Gastroesophageal sphincter (tissue), 3 donors: ENCODE measurements around the gene KCND2.

ENCODE experiments used
- EP300 ChIP-seq: sonication (generic); formaldehyde crosslinking; IDR thresholded peaks from one replicate; pipeline ENCODE4 v1.6.1; 2017; ENCODE audit warnings: antibody characterized with exemption, mild to moderate bottlenecking
- POLR2A ChIP-seq, 2 donors: fragments of 450-650 bp; IDR thresholded peaks; one replicate each; pipeline ENCODE4 v1.6.1; 2017; ENCODE audit warnings: antibody characterized with exemption in 2 of 2, mild to moderate bottlenecking in 2 of 2, moderate library complexity in 1 of 2
- POLR2AphosphoS5 ChIP-seq: sonication (generic); formaldehyde crosslinking; IDR thresholded peaks from one replicate; pipeline ENCODE4 v1.6.1; 2017; ENCODE audit warnings: antibody characterized with exemption
- TF ChIP-seq, protein P1 (sequence below), 4 experiments: fragments of 200-600 bp in 2 of 4; fragments of 450-650 bp in 2 of 4; sonication (generic) in 1 of 4; IDR thresholded peaks; one replicate each; pipeline ENCODE4 v1.5.1; 2017 to 2019; ENCODE audit warnings: antibody characterized with exemption in 4 of 4, mild to moderate bottlenecking in 2 of 4, moderate library complexity in 2 of 4

DNA sequence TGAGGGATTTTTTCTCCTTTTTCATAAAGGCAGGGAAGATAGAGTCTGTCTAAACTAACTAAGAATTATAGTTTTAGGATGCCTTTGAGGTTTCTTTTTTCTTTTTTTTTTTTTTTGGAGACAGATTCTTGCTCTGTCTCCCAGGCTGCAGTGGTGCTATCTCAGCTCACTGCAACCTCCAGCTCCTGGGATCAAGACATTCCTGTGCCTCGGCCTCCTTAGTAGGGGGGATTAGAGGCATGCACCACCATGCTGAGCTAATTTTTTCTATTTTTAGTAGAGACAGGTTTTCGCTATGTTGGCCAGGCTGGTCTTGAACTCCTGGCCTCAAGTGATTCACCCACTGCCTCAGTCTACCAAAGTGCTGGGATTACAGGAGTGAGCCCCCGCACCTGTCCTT lies 239.7 kb downstream of the KCND2 start:
- TF ChIP-seq, protein P1, sequence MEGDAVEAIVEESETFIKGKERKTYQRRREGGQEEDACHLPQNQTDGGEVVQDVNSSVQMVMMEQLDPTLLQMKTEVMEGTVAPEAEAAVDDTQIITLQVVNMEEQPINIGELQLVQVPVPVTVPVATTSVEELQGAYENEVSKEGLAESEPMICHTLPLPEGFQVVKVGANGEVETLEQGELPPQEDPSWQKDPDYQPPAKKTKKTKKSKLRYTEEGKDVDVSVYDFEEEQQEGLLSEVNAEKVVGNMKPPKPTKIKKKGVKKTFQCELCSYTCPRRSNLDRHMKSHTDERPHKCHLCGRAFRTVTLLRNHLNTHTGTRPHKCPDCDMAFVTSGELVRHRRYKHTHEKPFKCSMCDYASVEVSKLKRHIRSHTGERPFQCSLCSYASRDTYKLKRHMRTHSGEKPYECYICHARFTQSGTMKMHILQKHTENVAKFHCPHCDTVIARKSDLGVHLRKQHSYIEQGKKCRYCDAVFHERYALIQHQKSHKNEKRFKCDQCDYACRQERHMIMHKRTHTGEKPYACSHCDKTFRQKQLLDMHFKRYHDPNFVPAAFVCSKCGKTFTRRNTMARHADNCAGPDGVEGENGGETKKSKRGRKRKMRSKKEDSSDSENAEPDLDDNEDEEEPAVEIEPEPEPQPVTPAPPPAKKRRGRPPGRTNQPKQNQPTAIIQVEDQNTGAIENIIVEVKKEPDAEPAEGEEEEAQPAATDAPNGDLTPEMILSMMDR (IDR thresholded peaks at IDR 0.05), result no peak
- TF ChIP-seq POLR2AphosphoS5 (no peak), POLR2A (IDR thresholded peaks at IDR 0.05) (no peak), EP300 (no peak)
